Activated naive CD8-positive, alpha-beta T cell treated with anti-CD3 and anti-CD28 coated beads for 36 hours (primary cell): ENCODE data around the gene DALRD3. TPM values are rescaled to one million over a fixed set of nuclear protein-coding genes. Genes with fewer than 3 reads are reported as not detected.

ENCODE experiments used
- DNase-seq: peaks from one replicate; pipeline ENCODE4 v3.0.0; 2021
- H3K27ac Mint-ChIP-seq: one replicate; pipeline ENCODE4 v1.8.0; 2022; ENCODE audit warnings: mild to moderate bottlenecking, moderate library complexity, mixed read lengths
- H3K27me3 Mint-ChIP-seq: one replicate; pipeline ENCODE4 v1.8.0; 2022; ENCODE audit warnings: mild to moderate bottlenecking, mixed read lengths
- H3K36me3 Mint-ChIP-seq: one replicate; pipeline ENCODE4 v1.8.0; 2021; ENCODE audit warnings: mild to moderate bottlenecking, mixed read lengths
- H3K4me1 Mint-ChIP-seq: one replicate; pipeline ENCODE4 v1.8.0; 2021; ENCODE audit warnings: mixed read lengths
- H3K4me3 Mint-ChIP-seq: one replicate; pipeline ENCODE4 v1.8.0; 2022; ENCODE audit warnings: mild to moderate bottlenecking, moderate library complexity, mixed read lengths
- H3K9me3 Mint-ChIP-seq: one replicate; pipeline ENCODE4 v1.8.0; 2022; ENCODE audit warnings: mixed read lengths
- total RNA-seq, 2 experiments: library from RNA; stranded (reverse); gene quantifications; one replicate each; pipeline ENCODE4 v1.2.3, GENCODE V29; 2021

DALRD3 gene
- total RNA-seq, 2 experiments from 2014 or later = 22.3 to 24.7 TPM

- Mint-ChIP-seq H3K4me3 (no peak overlapping the region), H3K27me3 (no peaks in the 10 kb centered on the region), H3K4me1 (peaks cover 10% of the 10 kb centered on the region), H3K36me3 (peaks cover 7% of the 10 kb centered on the region), H3K9me3 (no peaks in the 10 kb centered on the region), H3K27ac (peak overlapping the region; percentile 18)
- DNase-seq = no peak
These were observed 35.7 kb downstream of the DALRD3 start for GRCh38 chr3:48982686-48983085.

- no peak overlapping the region for H3K27ac Mint-ChIP-seq
- DNase-seq = no peak
- peaks cover 8% of the 10 kb centered on the region for H3K4me1 Mint-ChIP-seq
- H3K36me3 Mint-ChIP-seq = peaks cover 7% of the 10 kb centered on the region
- H3K27me3 Mint-ChIP-seq = no peaks in the 10 kb centered on the region
- no peaks in the 10 kb centered on the region for H3K9me3 Mint-ChIP-seq
- no peak overlapping the region for H3K4me3 Mint-ChIP-seq
These were observed 36.4 kb downstream of the DALRD3 start for GRCh38 chr3:48982016-48982415.

GRCh38 chr3:48980295-48980694 lies 38.1 kb downstream of the DALRD3 start:
- Mint-ChIP-seq H3K27ac (no peak overlapping the region), H3K4me3 (no peak overlapping the region), H3K27me3 (no peaks in the 10 kb centered on the region), H3K36me3 (peaks cover 5% of the 10 kb centered on the region), H3K4me1 (peaks cover 1% of the 10 kb centered on the region), H3K9me3 (no peaks in the 10 kb centered on the region)
- DNase-seq = no peak

- no peaks in the 10 kb centered on the region for H3K9me3 Mint-ChIP-seq
- H3K27me3 Mint-ChIP-seq = no peaks in the 10 kb centered on the region
- no peak for DNase-seq
- no peak overlapping the region for H3K27ac Mint-ChIP-seq
- peaks cover 1% of the 10 kb centered on the region for H3K4me1 Mint-ChIP-seq
- no peak overlapping the region for H3K4me3 Mint-ChIP-seq
- H3K36me3 Mint-ChIP-seq = peaks cover 5% of the 10 kb centered on the region
These were observed 38.9 kb downstream of the DALRD3 start for GRCh38 chr3:48979451-48979850.

GRCh38 chr3:48974076-48974864 lies 44.1 kb downstream of the DALRD3 start:
- DNase-seq = no peak
- H3K27me3 Mint-ChIP-seq = no peaks in the 10 kb centered on the region
- peaks cover 12% of the 10 kb centered on the region for H3K36me3 Mint-ChIP-seq
- no peaks in the 10 kb centered on the region for H3K9me3 Mint-ChIP-seq
- no peaks in the 10 kb centered on the region for H3K4me1 Mint-ChIP-seq
- H3K27ac Mint-ChIP-seq = no peak overlapping the region
- no peak overlapping the region for H3K4me3 Mint-ChIP-seq

- Mint-ChIP-seq H3K4me1 (peaks cover 7% of the 10 kb centered on the region), H3K36me3 (peaks cover 16% of the 10 kb centered on the region), H3K27me3 (no peaks in the 10 kb centered on the region), H3K9me3 (no peaks in the 10 kb centered on the region), H3K4me3 (no peak overlapping the region), H3K27ac (no peak overlapping the region)
- DNase-seq = no peak
These were observed 47.8 kb downstream of the DALRD3 start for GRCh38 chr3:48970586-48970985.

- DNase-seq = no peak
- Mint-ChIP-seq H3K4me1 (peaks cover 8% of the 10 kb centered on the region), H3K27me3 (no peaks in the 10 kb centered on the region), H3K27ac (no peak overlapping the region), H3K36me3 (peaks cover 14% of the 10 kb centered on the region), H3K9me3 (no peaks in the 10 kb centered on the region), H3K4me3 (no peak overlapping the region)
These were observed 51.5 kb downstream of the DALRD3 start for GRCh38 chr3:48966876-48967361.

GRCh38 chr3:48966367-48966766 lies 52.0 kb downstream of the DALRD3 start:
- H3K9me3 Mint-ChIP-seq = no peaks in the 10 kb centered on the region
- peaks cover 11% of the 10 kb centered on the region for H3K36me3 Mint-ChIP-seq
- no peak for DNase-seq
- H3K4me1 Mint-ChIP-seq = peaks cover 8% of the 10 kb centered on the region
- peak overlapping the region; percentile 11 for H3K27ac Mint-ChIP-seq
- H3K27me3 Mint-ChIP-seq = no peaks in the 10 kb centered on the region
- no peak overlapping the region for H3K4me3 Mint-ChIP-seq

Other genes starting within 250 kb of the DALRD3 start
- gene PRKAR2A, start 170.7 kb downstream of the DALRD3 start, total RNA-seq = 10 to 100 TPM; 42.8 to 45.2 TPM
- gene SLC25A20, start 119.7 kb downstream of the DALRD3 start, total RNA-seq = 10 to 100 TPM; 19.2 to 23.9 TPM
- gene ARIH2, start 99.7 kb downstream of the DALRD3 start, total RNA-seq = 100 to 1,000 TPM; 126 TPM
- 10 to 100 TPM; 20.7 TPM for gene P4HTM, start 28.3 kb downstream of the DALRD3 start, total RNA-seq
- gene WDR6, start 11.2 kb downstream of the DALRD3 start, total RNA-seq = 100 to 1,000 TPM; 135 to 140 TPM
- 10 to 100 TPM; 82.0 to 82.5 TPM for gene NDUFAF3, start 3.5 kb upstream of the DALRD3 start, total RNA-seq
- gene IMPDH2, start 10.8 kb upstream of the DALRD3 start, total RNA-seq = 100 to 1,000 TPM; 532 to 549 TPM
- 100 to 1,000 TPM; 126 to 127 TPM for gene QRICH1, start 75.5 kb upstream of the DALRD3 start, total RNA-seq
- 100 to 1,000 TPM; 252 to 272 TPM for gene QARS1, start 86.2 kb upstream of the DALRD3 start, total RNA-seq
- 10 to 100 TPM; 50.8 to 55.5 TPM for gene USP19, start 102.2 kb upstream of the DALRD3 start, total RNA-seq
- gene LAMB2, start 114.5 kb upstream of the DALRD3 start, total RNA-seq = not detected
- 10 to 100 TPM; 30.0 to 30.9 TPM for gene CCDC71, start 147.8 kb upstream of the DALRD3 start, total RNA-seq
- gene KLHDC8B, start 153.0 kb upstream of the DALRD3 start, total RNA-seq = 1 to 10 TPM; 3.4 TPM